Germinal center (tissue), 1 donor: Measurements from ENCODE around the gene PANX1.
"Not testable (repeated sequence)": the region's sequence is repeated elsewhere in the genome, so short reads cannot be mapped to it uniquely, and the experiment has no call there.

Source experiments
- DNase-seq: peaks from one replicate; pipeline ENCODE4 v3.0.0; 2012; ENCODE audit warnings: mixed read lengths, low spot score

The PANX1 gene, protein sequence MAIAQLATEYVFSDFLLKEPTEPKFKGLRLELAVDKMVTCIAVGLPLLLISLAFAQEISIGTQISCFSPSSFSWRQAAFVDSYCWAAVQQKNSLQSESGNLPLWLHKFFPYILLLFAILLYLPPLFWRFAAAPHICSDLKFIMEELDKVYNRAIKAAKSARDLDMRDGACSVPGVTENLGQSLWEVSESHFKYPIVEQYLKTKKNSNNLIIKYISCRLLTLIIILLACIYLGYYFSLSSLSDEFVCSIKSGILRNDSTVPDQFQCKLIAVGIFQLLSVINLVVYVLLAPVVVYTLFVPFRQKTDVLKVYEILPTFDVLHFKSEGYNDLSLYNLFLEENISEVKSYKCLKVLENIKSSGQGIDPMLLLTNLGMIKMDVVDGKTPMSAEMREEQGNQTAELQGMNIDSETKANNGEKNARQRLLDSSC

DNA sequence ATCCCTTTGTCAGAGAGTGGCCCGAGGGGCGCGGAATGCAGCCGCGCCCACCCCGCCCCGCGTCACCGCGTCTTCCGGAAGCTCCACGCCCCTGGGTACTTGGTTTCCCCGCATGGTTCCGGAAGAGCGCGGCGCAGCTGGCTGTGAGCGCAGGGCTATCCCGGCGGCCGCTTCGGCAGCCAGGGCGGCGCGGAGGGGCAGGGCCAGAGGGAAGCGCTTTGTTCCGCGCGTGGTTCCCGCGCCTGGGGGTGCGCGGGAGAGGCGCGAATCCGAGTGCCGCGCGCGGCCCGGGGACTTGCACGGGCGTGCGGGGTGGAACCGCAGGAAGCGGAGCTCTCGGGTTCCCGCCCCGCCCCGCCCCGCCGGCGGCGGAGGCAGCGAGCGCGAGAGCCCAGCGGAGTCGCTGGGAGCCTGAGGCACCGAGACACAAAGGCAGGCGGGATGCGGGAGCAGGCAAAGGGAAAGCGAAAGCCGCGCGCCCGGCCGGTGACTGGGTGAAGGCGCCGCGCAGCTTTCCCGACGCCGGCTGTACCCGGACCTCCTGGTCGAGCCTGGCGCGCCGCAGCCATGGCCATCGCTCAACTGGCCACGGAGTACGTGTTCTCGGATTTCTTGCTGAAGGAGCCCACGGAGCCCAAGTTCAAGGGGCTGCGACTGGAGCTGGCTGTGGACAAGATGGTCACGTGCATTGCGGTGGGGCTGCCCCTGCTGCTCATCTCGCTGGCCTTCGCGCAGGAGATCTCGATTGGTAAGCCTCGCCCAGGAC lies at the start of gene PANX1:
PANX1 (plus strand) TSS at position 96 of the 766 bp plus-strand sequence; CDS start at position 568, 472 bp downstream.
- DNase-seq, result peak; percentile 67

DNA sequence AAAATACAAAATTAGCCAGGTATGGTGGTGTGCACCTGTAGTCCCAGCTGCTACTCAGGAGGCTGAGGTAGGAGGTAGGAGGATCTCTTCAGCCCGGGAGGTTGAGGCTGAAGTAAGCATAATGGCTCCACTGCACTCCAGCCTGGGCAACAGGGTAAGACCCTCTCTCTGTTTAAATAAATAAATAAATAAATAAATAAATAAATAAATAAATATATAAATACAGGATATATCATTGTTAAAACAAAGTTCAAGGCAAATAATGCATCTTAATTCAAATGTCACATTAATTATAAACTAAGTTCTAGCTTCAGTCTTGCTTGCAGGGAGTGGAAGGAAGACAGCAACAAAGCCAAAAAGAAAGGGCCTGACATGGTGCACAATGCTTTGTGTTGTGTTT lies 44.5 kb upstream of the PANX1 start:
- DNase-seq, result no peak

DNA sequence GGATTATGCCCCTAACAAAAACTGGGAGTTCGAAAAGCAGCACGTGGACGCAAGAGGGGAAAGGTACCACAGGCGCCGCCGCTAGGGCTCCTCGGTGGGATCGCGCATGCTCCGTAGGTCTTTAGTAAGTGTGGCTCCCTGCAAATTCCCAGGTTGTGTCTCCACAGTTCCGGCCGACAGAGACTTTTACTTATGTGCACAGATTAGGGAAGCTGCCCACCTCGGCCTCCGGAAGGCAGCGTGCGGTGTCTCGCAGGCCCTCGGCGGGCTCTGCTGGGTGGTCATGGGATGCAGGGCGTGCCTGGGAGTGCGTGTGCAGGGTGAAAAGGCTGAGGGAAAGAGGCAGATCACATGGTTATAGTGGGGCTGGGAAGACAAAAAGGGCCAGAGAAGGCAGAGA lies 39.7 kb upstream of the PANX1 start:
- no peak for DNase-seq

DNA sequence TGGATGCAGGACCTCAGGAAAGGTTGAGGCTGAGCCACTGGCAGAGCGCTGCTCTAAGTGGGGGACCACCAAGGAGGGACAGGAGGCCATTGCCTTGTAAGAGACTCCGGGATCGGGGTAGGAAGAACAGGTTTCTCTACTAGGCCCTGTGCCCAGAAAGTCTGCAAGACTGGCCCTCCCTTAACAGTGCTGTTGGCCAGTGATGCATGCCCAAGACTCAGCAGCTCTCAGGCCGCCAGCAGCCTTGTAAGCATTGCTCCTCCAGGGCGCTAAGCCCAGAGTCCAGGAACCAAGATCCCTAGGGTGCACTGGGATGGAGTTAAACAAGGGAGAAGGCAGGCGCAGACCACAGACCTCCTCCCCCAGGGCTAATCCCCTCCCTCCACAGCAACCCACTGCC lies 39.3 kb upstream of the PANX1 start:
- no peak for DNase-seq

DNA sequence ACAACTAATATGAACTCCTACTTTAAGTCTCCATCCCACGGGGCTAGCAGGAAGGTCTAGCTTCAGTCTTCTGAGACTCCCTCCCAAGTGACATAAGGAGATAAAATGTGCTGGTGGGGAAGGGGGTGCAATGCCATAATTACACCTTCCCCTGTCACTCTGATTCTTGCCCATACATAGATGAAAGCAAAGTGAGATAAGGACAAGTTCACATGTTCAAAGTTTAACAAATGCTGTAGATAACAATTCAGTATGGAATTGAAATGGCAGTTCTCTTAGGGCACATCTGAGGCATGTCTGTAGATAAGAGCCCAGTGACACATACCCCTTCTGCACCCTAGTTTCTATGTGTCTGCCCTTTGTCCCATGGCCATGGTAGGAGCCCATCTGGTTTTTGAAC lies 38.2 kb upstream of the PANX1 start:
- DNase-seq, result no peak

DNA sequence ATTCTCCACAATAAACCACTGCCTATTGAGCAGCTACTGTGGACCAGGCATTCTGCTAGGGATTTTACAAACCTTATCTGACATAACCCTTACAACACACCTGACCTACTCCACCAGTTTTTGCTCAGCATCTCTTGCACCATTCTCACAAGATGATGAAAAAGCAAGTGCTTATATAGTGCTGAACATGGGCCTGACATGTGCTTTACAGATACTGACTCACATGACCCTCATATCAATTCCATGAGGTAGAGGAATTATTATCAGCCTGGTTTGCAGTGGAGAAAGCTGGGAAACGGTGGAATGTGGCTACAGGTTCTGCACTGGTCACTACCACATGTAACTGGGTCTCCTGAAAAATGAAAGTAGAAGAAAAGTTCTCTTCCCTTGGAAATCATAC lies 37.5 kb upstream of the PANX1 start:
- DNase-seq, result no peak

DNA sequence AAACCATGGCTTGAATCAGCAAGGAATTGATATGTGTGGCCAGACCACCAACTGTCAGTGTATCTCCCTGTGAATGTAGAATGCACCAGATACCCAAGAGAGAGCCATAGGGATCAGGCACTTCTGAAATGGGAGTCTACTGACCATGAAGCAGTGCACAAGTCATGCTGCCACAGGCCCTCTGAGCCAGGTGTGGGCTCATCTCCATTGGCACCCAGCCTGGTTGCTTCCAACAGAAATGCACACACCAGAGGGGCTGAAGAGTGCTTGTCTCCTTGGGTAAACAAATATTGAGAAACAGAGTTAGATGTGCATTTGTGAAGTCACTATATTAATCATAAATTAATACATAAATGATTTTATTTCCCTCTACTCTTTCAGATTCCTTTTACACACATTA lies 28.4 kb upstream of the PANX1 start:
- no peak for DNase-seq

DNA sequence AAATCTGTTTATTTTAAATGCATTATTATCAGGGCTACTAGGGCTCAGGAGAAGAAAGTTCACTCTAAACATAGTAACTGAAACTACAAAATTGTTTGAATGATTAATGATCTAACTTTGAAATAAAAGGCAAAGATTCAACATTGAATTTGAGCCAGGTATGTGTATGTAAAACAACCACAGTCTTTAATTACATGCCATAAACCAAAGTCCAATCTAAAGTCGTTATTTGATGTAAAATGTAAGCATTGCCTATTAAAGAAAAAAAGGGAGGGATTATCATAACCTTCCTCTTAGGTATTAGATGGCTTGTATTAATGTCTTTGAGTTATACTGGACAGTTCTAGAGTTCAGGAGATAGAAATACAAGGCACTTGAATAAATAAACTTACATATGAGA lies 25.2 kb upstream of the PANX1 start:
- no peak for DNase-seq

DNA sequence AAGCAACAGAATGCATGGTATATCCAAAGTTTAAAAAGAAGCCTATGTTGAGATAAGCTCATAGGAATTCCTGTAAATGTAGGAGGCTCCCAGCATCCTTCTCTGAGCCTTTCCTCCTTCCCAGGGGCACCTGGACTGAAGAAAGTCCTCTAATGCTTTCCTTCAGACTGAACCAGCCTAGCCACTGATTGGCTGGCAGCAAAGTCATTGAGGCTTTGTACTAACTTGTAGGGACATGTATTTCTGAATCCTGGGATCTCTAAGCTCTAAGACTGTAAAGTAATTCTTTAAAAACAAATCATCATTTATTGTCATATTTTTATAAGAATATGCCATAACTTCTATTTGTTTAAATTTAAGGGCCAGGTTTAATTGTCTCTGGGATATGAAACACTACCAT lies 23.9 kb upstream of the PANX1 start:
- no peak for DNase-seq

DNA sequence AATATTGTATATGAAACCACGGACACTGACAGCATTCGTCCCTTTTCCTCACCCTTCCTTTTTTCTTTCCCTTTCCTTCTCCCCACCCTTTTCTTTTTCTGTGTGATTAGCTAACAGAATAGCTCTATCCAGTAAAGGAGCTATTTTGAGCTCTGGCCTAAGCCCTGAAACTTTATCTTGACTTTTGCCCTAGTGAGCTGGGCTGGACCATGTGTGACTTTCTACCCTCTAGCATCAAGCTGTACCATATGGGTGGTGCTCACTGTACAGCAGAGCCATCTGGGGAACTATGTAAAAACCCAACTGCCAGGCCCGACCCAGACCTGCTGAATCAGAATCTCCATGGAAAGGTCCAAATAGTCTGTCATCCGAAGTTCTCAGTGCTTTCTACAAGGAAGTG lies 21.9 kb upstream of the PANX1 start:
- DNase-seq, result no peak

DNA sequence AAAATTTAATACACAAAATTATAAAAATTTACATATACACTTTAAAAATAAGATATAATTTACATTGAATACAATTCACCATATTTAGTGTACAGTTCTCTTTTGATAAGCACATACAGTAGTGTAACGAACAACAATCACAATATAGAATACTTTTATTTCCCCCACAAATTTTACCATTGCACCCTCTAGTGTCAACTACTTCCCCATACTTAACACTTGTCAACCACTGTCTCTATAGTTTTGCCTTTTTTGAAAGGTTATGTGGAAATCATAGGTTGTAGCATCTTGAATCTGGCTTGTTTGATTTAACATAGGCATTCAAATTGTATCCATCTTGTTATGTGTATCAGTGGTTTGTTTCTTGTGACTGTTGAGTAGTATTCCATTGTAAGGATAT lies 21.3 kb upstream of the PANX1 start:
- no peak for DNase-seq

DNA sequence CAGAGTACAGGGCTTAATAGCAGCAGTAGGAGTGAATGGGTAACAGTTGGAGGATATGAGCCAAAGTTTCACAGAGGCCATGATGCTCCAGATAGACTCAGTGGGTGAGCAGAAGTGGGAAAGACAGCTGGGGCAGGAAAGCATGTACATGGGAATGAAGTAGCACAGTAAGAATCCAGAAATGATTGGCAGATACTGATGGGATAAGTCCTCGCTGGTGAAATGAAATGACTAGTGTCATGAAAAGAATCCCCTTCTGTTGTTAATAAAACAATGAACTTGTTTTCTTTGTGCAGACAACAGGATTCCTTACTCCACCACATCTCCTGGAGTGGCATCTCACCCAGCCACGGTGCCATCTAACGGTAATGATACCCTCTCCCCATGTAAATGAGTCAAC lies 17.4 kb upstream of the PANX1 start:
- no peak for DNase-seq

DNA sequence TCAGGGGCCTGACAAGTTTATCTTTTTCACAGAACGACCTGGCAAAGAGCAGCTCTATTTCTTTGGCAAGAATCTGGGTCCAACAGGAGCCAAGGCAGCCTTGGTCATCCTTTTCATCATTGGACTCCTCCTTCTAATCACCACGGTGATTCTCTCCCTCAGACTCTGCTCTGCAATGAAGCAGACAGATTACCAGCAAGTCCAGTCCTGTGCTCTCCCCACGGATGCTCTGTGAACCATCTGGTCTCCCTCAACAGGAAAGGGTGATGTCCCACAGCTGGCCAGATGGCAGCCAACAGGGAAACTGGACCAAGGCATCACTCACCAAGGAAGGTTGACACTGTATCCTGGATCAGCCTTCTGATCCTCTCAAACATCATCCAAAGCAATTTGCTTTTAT lies 17.0 kb upstream of the PANX1 start:
- DNase-seq, result no peak

DNA sequence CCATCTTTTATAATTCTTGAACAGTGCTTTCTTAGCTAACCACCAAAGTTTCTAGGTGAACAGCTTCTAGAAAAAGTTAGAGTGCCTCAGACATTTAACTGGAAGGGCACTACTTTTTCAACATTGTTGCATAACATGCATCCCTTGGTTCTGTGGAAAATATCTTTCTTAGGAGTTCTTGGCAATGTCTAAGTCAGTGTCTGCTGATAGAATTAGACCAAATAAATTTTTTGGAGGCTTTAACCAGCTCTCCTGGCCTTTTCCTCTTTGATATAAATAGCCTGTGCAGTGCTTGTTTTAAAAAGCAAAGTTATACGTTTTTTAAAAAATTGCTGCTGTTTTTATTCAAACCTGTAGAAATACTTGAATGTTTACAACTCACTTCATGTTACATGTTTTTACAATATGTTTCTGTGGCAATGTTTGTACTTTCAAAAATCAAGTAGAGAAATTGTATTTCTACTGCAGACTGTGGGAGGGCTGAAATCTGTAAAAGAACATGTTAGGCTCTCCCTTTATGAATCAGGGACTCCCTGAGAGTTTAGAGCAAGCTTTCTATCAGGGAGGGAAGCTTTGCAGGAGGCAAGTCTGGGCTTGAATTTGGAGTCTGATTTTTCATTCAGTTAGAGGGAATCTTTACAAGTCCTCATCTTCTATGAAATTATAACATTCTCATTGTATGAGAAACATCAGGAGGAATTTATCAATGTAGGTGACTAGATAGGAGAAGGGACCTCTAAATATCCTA lies 16.3 kb upstream of the PANX1 start:
- no peak for DNase-seq

DNA sequence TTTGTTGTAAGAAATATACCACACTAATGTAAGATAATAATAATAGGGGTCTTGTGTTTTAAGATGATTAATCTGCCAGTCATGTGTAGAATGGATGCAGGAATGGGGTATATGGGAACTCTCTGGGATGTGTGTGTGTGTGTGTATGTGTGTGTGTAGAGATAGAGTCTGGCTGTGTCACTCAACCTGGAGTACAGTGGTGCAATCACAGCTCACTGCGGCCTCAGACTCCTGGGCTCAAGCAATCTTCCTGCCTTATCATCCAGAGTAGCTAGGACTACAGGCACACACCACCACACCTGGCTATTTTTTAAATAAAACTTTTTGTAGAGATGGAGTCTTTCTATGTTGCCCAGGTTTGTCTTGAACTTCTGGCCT lies 11.5 kb upstream of the PANX1 start:
- DNase-seq, result no peak

DNA sequence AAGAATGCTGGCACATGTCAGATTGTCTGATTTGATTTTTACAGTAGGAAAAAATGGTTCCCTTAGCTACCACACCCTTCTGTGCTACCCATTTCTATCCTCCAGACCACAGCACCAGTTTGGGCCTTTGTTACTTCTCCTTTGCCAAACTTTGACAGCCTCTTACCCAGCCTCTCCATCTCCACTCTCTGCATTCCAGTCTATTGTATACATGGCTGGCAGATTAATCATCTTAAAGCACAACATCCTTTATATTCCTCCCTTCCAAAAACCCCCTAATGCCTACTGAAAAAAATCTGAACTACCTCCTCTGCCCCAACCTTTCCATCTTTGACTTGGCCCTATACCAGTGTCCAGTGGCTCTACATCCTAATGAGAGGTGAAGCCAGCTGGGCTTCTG lies 10.8 kb upstream of the PANX1 start:
- DNase-seq, result no peak

DNA sequence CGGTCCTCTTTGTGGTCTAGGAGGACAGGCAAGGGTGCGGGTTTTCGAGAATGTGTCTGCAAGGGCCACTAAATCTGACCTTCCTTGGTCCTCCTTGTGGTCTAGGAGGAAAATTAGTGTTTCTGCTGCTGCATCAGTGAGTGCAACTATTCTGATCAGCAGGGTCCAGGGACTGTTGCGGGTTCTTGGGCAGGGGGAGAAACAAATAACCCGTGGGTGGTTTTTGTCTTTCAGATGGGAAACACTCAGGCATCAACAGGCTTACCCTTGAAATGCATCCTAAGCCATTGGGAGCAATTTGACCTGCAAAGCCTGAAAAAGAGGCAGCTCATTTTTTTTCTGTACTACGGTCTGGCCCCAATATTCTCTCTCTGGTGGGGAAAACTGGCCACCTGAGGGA lies 9.0 kb upstream of the PANX1 start:
- not testable (repeated sequence) for DNase-seq

DNA sequence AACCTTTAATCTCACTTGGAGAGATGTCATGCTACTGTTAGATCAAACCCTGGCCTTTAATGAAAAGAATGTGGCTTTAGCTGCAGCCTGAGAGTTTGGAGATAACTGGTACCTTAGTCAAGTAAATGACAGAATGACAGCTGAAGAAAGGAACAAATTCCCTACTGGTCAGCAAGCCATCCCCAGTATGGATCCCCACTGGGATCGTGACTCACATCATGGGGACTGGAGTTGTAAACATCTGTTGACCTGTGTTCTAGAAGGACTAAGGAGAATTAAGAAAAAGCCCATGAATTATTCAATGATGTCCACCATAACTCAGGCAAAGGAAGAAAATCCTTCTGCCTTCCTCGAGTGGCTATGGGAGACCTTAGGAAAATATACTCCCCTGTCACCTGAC lies 8.1 kb upstream of the PANX1 start:
- DNase-seq, result not testable (repeated sequence)

DNA sequence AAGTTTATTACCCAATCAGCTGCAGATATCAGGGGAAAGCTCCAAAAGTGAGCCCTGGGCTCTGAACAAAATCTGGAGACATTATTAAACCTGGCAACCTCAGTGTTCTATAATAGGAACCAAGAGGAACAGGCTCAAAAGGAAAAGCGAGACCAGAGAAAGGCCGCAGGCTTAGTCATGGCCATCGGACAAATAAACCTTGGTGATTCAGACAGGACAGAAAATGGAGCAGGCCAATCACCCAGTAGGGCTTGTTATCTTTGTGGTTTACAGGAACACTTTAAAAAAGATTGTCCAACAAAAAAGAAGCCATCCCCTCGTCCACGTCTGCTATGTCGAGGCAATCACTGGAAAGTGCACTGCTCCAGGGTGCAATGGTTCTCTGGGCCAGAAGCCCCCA lies 7.7 kb upstream of the PANX1 start:
- no peak for DNase-seq

DNA sequence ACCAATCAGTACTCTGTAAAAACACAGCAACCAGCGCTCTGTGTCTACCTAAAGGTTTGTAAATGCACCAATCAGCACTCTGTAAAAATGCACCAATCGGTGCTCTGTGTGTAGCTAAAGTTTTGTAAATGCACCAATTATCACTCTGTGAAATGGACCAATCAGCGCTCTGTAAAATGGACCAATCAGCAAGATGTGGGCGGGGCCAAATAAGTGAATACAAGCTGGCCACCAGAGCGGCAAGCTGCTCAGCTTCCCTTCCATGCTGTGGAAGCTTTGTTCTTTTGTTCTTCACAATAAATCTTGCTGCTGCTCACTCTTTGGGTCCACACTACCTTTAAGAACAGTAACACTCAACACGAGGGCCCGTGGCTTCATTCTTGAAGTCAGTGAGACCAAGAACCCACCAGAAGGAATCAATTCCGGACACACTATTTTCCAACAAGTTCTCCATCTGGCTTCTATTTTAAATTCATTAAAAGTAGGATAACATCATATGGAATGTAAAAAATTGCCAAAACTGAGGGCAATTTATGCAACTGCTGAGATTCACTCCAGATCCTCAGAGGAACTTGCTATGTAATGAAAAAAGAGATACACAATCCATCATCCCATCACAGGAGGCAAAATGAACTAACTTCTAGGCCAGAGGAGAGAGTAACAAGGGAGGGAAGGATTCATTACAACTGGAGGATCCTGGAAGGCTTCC lies 3.1 kb upstream of the PANX1 start:
- no peak for DNase-seq

DNA sequence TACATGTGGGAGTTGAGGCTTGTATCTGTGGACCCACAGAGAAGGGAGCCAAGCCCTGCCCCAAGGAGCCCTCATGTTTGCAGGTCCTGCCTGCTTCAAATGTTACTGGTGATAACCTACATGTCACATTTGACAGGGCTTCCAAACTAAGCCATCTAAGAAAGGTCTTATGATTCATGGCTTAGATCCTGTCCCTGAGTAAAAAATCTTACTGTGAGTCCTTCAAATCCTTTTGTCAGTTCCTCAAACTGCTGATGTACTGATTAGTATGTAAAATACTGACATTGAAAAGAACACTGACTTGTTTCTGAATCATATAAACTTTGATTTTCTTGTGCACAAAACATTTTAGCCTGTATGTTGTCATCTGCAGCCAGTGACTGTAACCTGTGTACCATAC lies 1.0 kb upstream of the PANX1 start:
- no peak for DNase-seq

DNA sequence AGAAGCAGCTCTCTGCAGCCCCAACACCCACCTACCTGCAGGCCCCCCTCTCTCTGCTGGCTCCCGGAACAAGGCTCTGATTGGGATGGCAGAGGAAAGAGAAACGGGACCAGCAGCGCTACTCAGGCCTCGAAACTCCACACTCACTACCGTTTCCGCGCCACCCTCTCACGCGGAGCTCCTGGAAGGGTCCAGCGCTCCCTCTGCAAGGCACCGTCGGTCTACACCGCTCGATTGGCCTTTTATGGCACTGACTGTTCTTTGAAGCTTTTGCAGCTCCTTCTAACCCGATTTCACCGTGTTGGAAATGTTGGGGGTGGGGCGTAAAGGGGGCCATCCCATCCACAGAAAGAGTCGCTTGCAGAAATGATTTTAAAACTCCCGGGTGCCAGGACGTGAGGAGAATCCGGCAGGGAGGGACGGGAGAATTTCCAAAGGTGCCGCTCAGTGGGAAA lies 323 bp upstream of the PANX1 start:
- DNase-seq, result peak; percentile 23
